GM21737 (cell line): ENCODE measurements around the gene SLC4A4.

Source experiments
- ATAC-seq: cut with Tn5 transposase; IDR thresholded peaks from one replicate; pipeline ENCODE4 v1.9.1; 2021; ENCODE audit warnings: mild to moderate bottlenecking, moderate library complexity; ENCODE audit not compliant: unreplicated experiment

SLC4A4 gene

GRCh38 chr4:71526637-71527406 lies 188.0 kb downstream of the SLC4A4 start:
- no peak for ATAC-seq

- ATAC-seq, result no peak
Measured at GRCh38 chr4:71532407-71532806, 193.6 kb downstream of the SLC4A4 start.

GRCh38 chr4:71533121-71533520 lies 194.3 kb downstream of the SLC4A4 start:
- ATAC-seq, result no peak

GRCh38 chr4:71537551-71538065 lies 198.8 kb downstream of the SLC4A4 start:
- ATAC-seq, result no peak

GRCh38 chr4:71538528-71538927 lies 199.7 kb downstream of the SLC4A4 start:
- ATAC-seq, result no peak

GRCh38 chr4:71540749-71541269 lies 202.0 kb downstream of the SLC4A4 start:
- ATAC-seq, result no peak

- no peak for ATAC-seq
Measured at GRCh38 chr4:71541541-71541940, 202.7 kb downstream of the SLC4A4 start.

- ATAC-seq, result no peak
Measured at GRCh38 chr4:71545168-71545567, 206.3 kb downstream of the SLC4A4 start.

- ATAC-seq, result no peak
Measured at GRCh38 chr4:71549516-71550160, 210.8 kb downstream of the SLC4A4 start.

GRCh38 chr4:71550220-71551165 lies 211.7 kb downstream of the SLC4A4 start:
- no peak for ATAC-seq

GRCh38 chr4:71553605-71554004 lies 214.8 kb downstream of the SLC4A4 start:
- no peak for ATAC-seq

- no peak for ATAC-seq
Measured at GRCh38 chr4:71554025-71554424, 215.2 kb downstream of the SLC4A4 start.

- ATAC-seq, result peak; percentile 58
Measured at GRCh38 chr4:71558248-71558647, 219.4 kb downstream of the SLC4A4 start.

GRCh38 chr4:71559957-71560571 lies 221.2 kb downstream of the SLC4A4 start:
- ATAC-seq, result no peak

- ATAC-seq, result no peak
Measured at GRCh38 chr4:71564775-71565174, 226.0 kb downstream of the SLC4A4 start.

GRCh38 chr4:71566856-71567255 lies 228.0 kb downstream of the SLC4A4 start:
- no peak for ATAC-seq

GRCh38 chr4:71568131-71568530 lies 229.3 kb downstream of the SLC4A4 start:
- no peak for ATAC-seq

GRCh38 chr4:71570492-71570891 lies 231.7 kb downstream of the SLC4A4 start:
- no peak for ATAC-seq

- ATAC-seq, result no peak
Measured at GRCh38 chr4:71571346-71571745, 232.5 kb downstream of the SLC4A4 start.

- ATAC-seq, result no peak
Measured at GRCh38 chr4:71583971-71584370, 245.2 kb downstream of the SLC4A4 start.
